Cortex of kidney (tissue), 1 donor: ENCODE data around the gene AMN1.
"Not testable (repeated sequence)": the region's sequence is repeated elsewhere in the genome, so short reads cannot be mapped to it uniquely, and the experiment has no call there.

Source experiments
- DNase-seq: peaks from one replicate; lab custom pipeline; 2025; lab: John Stamatoyannopoulos, UW

AMN1 gene

GRCh38 chr12:31732926-31733548, 4.2 kb upstream of the AMN1 start:
- no peak for DNase-seq

GRCh38 chr12:31731203-31731602, 2.4 kb upstream of the AMN1 start:
- DNase-seq: not testable (repeated sequence)

GRCh38 chr12:31729705-31730104, 884 bp upstream of the AMN1 start:
- no peak for DNase-seq

- DNase-seq: no peak
These were observed 418 bp downstream of the AMN1 start for GRCh38 chr12:31728289-31728916.

GRCh38 chr12:31727192-31727591, 1.6 kb downstream of the AMN1 start:
- DNase-seq: no peak

- no peak for DNase-seq
These were observed 2.2 kb downstream of the AMN1 start for GRCh38 chr12:31726575-31726974.

GRCh38 chr12:31724557-31724956, 4.3 kb downstream of the AMN1 start:
- no peak for DNase-seq

- no peak for DNase-seq
These were observed 6.2 kb downstream of the AMN1 start for GRCh38 chr12:31722580-31722979.

GRCh38 chr12:31718542-31719198, 10.2 kb downstream of the AMN1 start:
- not testable (repeated sequence) for DNase-seq

- DNase-seq: not testable (repeated sequence)
These were observed 11.8 kb downstream of the AMN1 start for GRCh38 chr12:31716998-31717397.

GRCh38 chr12:31715283-31715825, 13.5 kb downstream of the AMN1 start:
- DNase-seq: no peak

GRCh38 chr12:31714406-31715271, 14.2 kb downstream of the AMN1 start:
- DNase-seq: no peak

GRCh38 chr12:31712877-31713276, 15.9 kb downstream of the AMN1 start:
- no peak for DNase-seq

GRCh38 chr12:31710021-31710818, 18.6 kb downstream of the AMN1 start:
- no peak for DNase-seq

GRCh38 chr12:31708118-31708517, 20.7 kb downstream of the AMN1 start:
- not testable (repeated sequence) for DNase-seq

- DNase-seq: no peak
These were observed 23.2 kb downstream of the AMN1 start for GRCh38 chr12:31705621-31706020.

GRCh38 chr12:31702047-31702446, 26.8 kb downstream of the AMN1 start:
- no peak for DNase-seq

- DNase-seq: not testable (repeated sequence)
These were observed 38.9 kb downstream of the AMN1 start for GRCh38 chr12:31689921-31690320.

- no peak for DNase-seq
These were observed 41.7 kb downstream of the AMN1 start for GRCh38 chr12:31687101-31687527.

GRCh38 chr12:31685801-31686200, 43.0 kb downstream of the AMN1 start:
- no peak for DNase-seq
